Anterior cingulate cortex (tissue), 58 donors: Measurements from ENCODE around the gene SPDL1.

Experiments used
- DNase-seq, 58 donors: peaks; one replicate each; lab custom pipeline; 2025; lab: John Stamatoyannopoulos, UW

Gene SPDL1

GRCh38 chr5:169627551-169627950, 44.0 kb downstream of the SPDL1 start:
- no peak for DNase-seq

- DNase-seq, result no peak
Observed at GRCh38 chr5:169628892-169629291, 45.3 kb downstream of the SPDL1 start.

- no peak for DNase-seq
Observed at GRCh38 chr5:169629847-169630548, 46.4 kb downstream of the SPDL1 start.

GRCh38 chr5:169631360-169631759, 47.8 kb downstream of the SPDL1 start:
- DNase-seq, result no peak

- DNase-seq, result no peak
Observed at GRCh38 chr5:169632946-169633345, 49.4 kb downstream of the SPDL1 start.

GRCh38 chr5:169634606-169635005, 51.0 kb downstream of the SPDL1 start:
- no peak for DNase-seq

GRCh38 chr5:169635936-169636335, 52.4 kb downstream of the SPDL1 start:
- DNase-seq, result no peak

GRCh38 chr5:169636477-169637084, 53.0 kb downstream of the SPDL1 start:
- DNase-seq, result no peak

GRCh38 chr5:169637085-169637548, 53.5 kb downstream of the SPDL1 start, which contains the start of gene DOCK2:
Gene DOCK2 (plus strand): TSS chr5:169637275. CDS start chr5:169637327, 52 bp downstream.
- peak in 9 of 58 donors; percentile 6 to 22 (median 17) for DNase-seq

- no peak for DNase-seq
Observed at GRCh38 chr5:169637549-169638121, 54.1 kb downstream of the SPDL1 start.

GRCh38 chr5:169641253-169641652, 57.7 kb downstream of the SPDL1 start:
- DNase-seq, result no peak

GRCh38 chr5:169646856-169647255, 63.3 kb downstream of the SPDL1 start:
- no peak for DNase-seq

- DNase-seq, result peak in 1 of 58 donors; percentile 14
Observed at GRCh38 chr5:169647566-169647965, 64.0 kb downstream of the SPDL1 start.

GRCh38 chr5:169648725-169649310, 65.2 kb downstream of the SPDL1 start:
- no peak for DNase-seq

GRCh38 chr5:169649486-169649885, 65.9 kb downstream of the SPDL1 start:
- no peak for DNase-seq

- no peak for DNase-seq
Observed at GRCh38 chr5:169650701-169651331, 67.2 kb downstream of the SPDL1 start.

- no peak for DNase-seq
Observed at GRCh38 chr5:169651526-169651925, 68.0 kb downstream of the SPDL1 start.

GRCh38 chr5:169652057-169652456, 68.5 kb downstream of the SPDL1 start:
- DNase-seq, result peak in 14 of 58 donors; percentile 4 to 64 (median 8)

- DNase-seq, result no peak
Observed at GRCh38 chr5:169653091-169653490, 69.5 kb downstream of the SPDL1 start.
